HCT116 (cell line): ENCODE measurements around the gene LY6G6D.

ENCODE experiments used
- CTCF ChIP-seq, 3 experiments: fragments of 200-600 bp in 1 of 3; sonication (generic) in 1 of 3; IDR thresholded peaks in 2 of 3; conservative IDR thresholded peaks in 1 of 3; 2 replicates each; pipeline ENCODE4 v1.5.1; 2012 to 2017; ENCODE audit warnings: low read depth in 2 of 3, low read length in 2 of 3, antibody characterized with exemption in 1 of 3, borderline replicate concordance in 1 of 3, control low read depth in 1 of 3, mild to moderate bottlenecking in 1 of 3, mixed read lengths in 1 of 3, mixed run types in 1 of 3, moderate library complexity in 1 of 3; ENCODE audit not compliant: insufficient read depth in 1 of 3
- EZH2 ChIP-seq: fragments of 200-600 bp; sonication (generic); IDR thresholded peaks from 2 replicates; pipeline ENCODE4 v1.6.1; 2017; ENCODE audit warnings: antibody characterized with exemption, mixed run types
- EZH2phosphoT487 ChIP-seq: fragments of 200-600 bp; IDR thresholded peaks from 2 replicates; pipeline ENCODE4 v1.6.1; 2018; ENCODE audit warnings: antibody characterized with exemption, borderline replicate concordance
- MAX ChIP-seq: IDR thresholded peaks from 2 replicates; pipeline ENCODE4 v1.6.1; 2012
- POLR2A ChIP-seq: IDR thresholded peaks from 2 replicates; pipeline ENCODE4 v1.7.0; 2011; ENCODE audit warnings: borderline replicate concordance; ENCODE audit not compliant: insufficient read depth, insufficient read length; ENCODE audit errors: extremely low read depth
- POLR2AphosphoS5 ChIP-seq: IDR thresholded peaks from 2 replicates; pipeline ENCODE4 v1.6.1; 2011; ENCODE audit warnings: mild to moderate bottlenecking, low read depth, low read length, moderate library complexity
- SIN3A ChIP-seq: IDR thresholded peaks from 2 replicates; pipeline ENCODE4 v1.6.1; 2012; ENCODE audit warnings: low read depth
- TCF7L2 ChIP-seq: IDR thresholded peaks from 2 replicates; pipeline ENCODE4 v1.7.0; 2011; ENCODE audit warnings: borderline replicate concordance, inconsistent platforms; ENCODE audit not compliant: insufficient read depth, insufficient read length; ENCODE audit errors: extremely low read depth
- YY1 ChIP-seq: IDR thresholded peaks from 2 replicates; pipeline ENCODE4 v1.6.1; 2011; ENCODE audit warnings: low read length, low read depth, moderate library complexity, mild to moderate bottlenecking; ENCODE audit not compliant: insufficient replicate concordance; ENCODE audit errors: extremely low read depth
- ZBTB33 ChIP-seq: IDR thresholded peaks from 2 replicates; pipeline ENCODE4 v1.6.1; 2011; ENCODE audit warnings: mild to moderate bottlenecking, low read length, moderate library complexity; ENCODE audit not compliant: insufficient replicate concordance; ENCODE audit errors: extremely low read depth

- TF ChIP-seq YY1 (no peak), CTCF (IDR thresholded peaks at IDR 0.05 in 2 of 3, conservative IDR thresholded peaks at IDR 0.05 in 1 of 3; ENCODE audit: borderline replicate concordance in 1 of 3, insufficient read depth in 1 of 3, low read depth in 2 of 3, low read length in 2 of 3) (no peak), MAX (no peak), EZH2phosphoT487 (no peak), EZH2 (no peak), SIN3A (no peak), POLR2A (no peak), ZBTB33 (no peak), POLR2AphosphoS5 (no peak), TCF7L2 (no peak)
Measured at GRCh38 chr6:31722173-31722572, 7.0 kb downstream of the LY6G6D start.
